Bronchial epithelial cell (primary cell): Measurements from ENCODE around the gene OR51I2. TPM values are rescaled to one million over a fixed set of nuclear protein-coding genes. Genes with fewer than 3 reads are reported as not detected.

Experiments
- DNase-seq: peaks from one replicate; pipeline ENCODE4 v3.0.0-alpha.2; 2010; ENCODE audit warnings: low read depth
- FAIRE-seq: peaks from 2 replicates; lab custom pipeline; 2011; peaks lifted over from hg19 to GRCh38; lab: Jason Lieb, UNC
- H3K27me3 ChIP-seq: 2 replicates; pipeline ENCODE4 v1.5.1; 2011; ENCODE audit warnings: low read length; ENCODE audit not compliant: control insufficient read depth, insufficient read depth
- H3K36me3 ChIP-seq: 2 replicates; pipeline ENCODE4 v1.5.1; 2011; ENCODE audit warnings: low read length; ENCODE audit not compliant: control insufficient read depth, insufficient read depth
- H3K4me3 ChIP-seq: 2 replicates; pipeline ENCODE4 v1.5.1; 2011; ENCODE audit warnings: mild to moderate bottlenecking, low read depth, low read length, control low read depth
- total RNA-seq: library from RNA; depleted of rRNA; stranded (reverse); fragments of >200 nt; gene quantifications from 2 replicates; pipeline ENCODE4 v1.2.1, GENCODE V29; 2014
- TF ChIP-seq, protein P1 (sequence below): IDR thresholded peaks from 2 replicates; pipeline ENCODE4 v1.5.1; 2011; ENCODE audit warnings: mild to moderate bottlenecking, moderate library complexity, low read length, control low read depth, inconsistent platforms; ENCODE audit not compliant: insufficient read depth, severe bottlenecking

OR51I2 gene
- total RNA-seq, 1 donor from 2014 or later = not detected

GRCh38 chr11:5441414-5441813 is 7.7 kb upstream of the OR51I2 start, which contains the start of gene OR51I1:
TSS of gene OR51I1 (minus strand) at chr11:5441514. CDS start at chr11:5441514, 0 bp downstream.
- TF ChIP-seq, protein P1, sequence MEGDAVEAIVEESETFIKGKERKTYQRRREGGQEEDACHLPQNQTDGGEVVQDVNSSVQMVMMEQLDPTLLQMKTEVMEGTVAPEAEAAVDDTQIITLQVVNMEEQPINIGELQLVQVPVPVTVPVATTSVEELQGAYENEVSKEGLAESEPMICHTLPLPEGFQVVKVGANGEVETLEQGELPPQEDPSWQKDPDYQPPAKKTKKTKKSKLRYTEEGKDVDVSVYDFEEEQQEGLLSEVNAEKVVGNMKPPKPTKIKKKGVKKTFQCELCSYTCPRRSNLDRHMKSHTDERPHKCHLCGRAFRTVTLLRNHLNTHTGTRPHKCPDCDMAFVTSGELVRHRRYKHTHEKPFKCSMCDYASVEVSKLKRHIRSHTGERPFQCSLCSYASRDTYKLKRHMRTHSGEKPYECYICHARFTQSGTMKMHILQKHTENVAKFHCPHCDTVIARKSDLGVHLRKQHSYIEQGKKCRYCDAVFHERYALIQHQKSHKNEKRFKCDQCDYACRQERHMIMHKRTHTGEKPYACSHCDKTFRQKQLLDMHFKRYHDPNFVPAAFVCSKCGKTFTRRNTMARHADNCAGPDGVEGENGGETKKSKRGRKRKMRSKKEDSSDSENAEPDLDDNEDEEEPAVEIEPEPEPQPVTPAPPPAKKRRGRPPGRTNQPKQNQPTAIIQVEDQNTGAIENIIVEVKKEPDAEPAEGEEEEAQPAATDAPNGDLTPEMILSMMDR = no peak
- H3K27me3 ChIP-seq = no peaks in the 10 kb centered on the region
- DNase-seq = no peak
- no peaks in the 10 kb centered on the region for H3K36me3 ChIP-seq
- H3K4me3 ChIP-seq = no peak within 1 kb of the TSS
- no peak for FAIRE-seq

GRCh38 chr11:5443835-5444393 is 5.2 kb upstream of the OR51I2 start:
- Histone ChIP-seq H3K36me3 (no peaks in the 10 kb centered on the region), H3K4me3 (no peak overlapping the region), H3K27me3 (no peaks in the 10 kb centered on the region)
- no peak for DNase-seq
- TF ChIP-seq, protein P1 = no peak
- FAIRE-seq = no peak

DNA sequence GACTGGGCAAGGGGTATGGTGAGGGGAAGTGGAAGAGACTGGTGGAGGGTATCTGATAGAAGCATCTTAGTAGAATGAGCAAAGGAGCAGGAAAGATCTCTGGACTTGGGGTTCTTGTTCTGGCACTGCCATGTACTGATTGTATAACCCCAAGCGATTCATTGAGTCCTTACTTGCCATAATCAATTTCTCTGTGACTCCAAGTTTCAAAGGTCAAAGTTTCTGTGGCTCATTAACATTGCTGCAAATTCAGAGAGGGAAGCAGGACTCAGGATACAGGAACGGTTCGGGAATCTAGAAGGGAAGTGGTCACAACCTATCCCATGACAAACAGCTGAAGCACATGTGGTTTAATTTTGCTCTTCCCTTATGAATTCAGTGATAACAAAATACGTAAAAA is 309 bp downstream of the OR51I2 start:
- Histone ChIP-seq H3K4me3 (no peak overlapping the region), H3K36me3 (no peaks in the 10 kb centered on the region), H3K27me3 (no peaks in the 10 kb centered on the region)
- TF ChIP-seq, protein P1 = no peak
- no peak for DNase-seq
- FAIRE-seq = no peak

DNA sequence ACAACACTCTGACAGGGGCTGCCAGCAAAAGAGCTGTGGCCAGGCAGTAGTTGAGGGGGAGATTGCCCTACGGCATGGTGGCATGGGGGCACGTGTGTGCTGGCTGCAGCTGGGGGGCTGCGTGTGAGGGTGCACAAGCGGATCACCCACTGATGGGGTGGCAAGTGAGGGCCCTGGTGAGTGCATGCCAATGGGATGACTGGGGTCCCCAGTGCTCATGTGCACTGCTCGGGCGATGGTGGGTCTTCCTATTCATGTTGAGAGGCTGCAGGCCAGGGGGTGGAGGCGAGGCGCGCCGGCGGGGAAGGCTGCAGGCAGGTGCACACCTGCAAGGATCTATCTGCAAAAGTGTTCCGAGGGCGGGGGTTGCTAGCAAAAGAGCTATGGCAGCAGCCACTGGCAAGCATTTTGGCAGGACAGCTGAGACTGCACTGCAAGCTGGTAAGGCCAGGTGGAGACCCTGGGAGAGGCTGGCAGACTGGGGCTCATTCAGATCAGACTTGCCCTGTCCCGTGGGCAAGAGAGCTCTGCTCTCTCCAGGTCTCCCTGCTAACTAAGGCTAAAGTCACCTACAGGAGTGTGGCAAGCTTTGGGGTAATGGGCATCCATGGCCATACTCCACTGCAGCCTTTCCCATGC is 12.0 kb downstream of the OR51I2 start:
- H3K27me3 ChIP-seq = no peaks in the 10 kb centered on the region
- TF ChIP-seq, protein P1 = no peak
- FAIRE-seq (no peak), DNase-seq (no peak)
- H3K4me3 ChIP-seq = no peak overlapping the region
- H3K36me3 ChIP-seq = no peaks in the 10 kb centered on the region

DNA sequence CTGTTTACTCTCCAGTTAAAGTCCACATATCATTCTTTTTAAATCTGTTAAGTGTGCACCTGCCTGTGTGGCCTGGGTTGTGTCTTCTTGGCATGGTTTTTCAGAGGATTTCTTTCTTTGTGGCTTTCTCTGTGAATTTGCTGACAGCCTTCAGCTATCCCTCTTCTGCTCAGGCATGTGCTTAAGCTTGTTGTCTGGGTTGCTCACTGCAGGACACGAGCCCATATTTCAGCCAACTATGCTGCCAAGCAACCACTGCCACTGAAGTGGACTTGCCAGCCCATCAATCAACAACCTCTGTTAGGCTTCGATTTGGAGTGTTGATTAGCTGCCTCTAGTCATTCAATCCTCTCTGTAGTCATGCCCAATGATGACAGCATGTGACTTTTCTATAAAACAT is 18.4 kb downstream of the OR51I2 start:
- H3K27me3 ChIP-seq = no peaks in the 10 kb centered on the region
- TF ChIP-seq, protein P1 = no peak
- DNase-seq = no peak
- H3K36me3 ChIP-seq = no peaks in the 10 kb centered on the region
- no peak for FAIRE-seq
- no peak overlapping the region for H3K4me3 ChIP-seq
